ENCODE results near the gene PPP2R3B.

DNA sequence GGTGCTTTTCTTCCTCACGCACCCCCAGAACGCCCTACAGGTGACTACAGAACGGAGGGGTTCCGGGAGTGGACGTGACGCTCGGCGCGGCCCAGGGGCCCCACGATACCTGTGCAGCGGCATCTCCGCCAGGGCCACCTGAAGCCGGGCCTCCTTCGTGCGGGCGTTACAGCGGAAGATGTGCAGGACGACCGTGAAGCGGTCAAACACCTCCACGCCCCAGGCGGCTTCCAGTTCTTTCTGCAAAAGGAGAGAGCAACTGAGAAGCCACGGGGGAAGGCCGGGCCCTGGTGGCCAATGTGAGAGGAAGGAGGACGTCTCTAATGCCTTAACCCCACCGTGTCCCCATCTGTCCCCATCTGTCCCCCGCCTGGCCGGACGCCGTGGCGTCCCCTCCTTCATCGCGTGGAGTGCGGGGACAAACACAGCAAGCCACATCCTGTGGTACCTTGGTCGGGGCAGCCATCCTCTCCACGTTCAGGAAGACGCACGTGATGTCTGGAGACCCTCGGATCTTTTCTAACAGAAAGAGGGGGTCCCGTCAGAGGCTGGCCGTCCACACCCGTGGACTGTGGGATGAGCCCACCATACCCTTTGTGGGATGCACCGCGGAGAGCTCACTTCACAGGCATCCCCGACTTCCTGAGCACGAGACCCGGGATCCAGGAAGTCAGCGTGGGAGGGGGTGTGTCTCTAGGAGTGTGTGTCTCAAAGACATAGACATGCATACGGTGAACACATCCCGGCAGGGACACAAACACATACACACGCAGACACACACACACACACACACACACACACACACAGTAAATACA, 71.7 kb downstream of the PPP2R3B start:
- TF ChIP-seq, protein P1, sequence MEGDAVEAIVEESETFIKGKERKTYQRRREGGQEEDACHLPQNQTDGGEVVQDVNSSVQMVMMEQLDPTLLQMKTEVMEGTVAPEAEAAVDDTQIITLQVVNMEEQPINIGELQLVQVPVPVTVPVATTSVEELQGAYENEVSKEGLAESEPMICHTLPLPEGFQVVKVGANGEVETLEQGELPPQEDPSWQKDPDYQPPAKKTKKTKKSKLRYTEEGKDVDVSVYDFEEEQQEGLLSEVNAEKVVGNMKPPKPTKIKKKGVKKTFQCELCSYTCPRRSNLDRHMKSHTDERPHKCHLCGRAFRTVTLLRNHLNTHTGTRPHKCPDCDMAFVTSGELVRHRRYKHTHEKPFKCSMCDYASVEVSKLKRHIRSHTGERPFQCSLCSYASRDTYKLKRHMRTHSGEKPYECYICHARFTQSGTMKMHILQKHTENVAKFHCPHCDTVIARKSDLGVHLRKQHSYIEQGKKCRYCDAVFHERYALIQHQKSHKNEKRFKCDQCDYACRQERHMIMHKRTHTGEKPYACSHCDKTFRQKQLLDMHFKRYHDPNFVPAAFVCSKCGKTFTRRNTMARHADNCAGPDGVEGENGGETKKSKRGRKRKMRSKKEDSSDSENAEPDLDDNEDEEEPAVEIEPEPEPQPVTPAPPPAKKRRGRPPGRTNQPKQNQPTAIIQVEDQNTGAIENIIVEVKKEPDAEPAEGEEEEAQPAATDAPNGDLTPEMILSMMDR (optimal IDR thresholded peaks at IDR 0.05 in 1 of 3, IDR thresholded peaks at IDR 0.05 in 1 of 3, conservative IDR thresholded peaks at IDR 0.05 in 1 of 3; ENCODE audit: extremely low read depth in 1 of 3, insufficient read depth in 2 of 3, low read length in 3 of 3), result no peak
- no peak for TF ChIP-seq EZH2 (IDR thresholded peaks at IDR 0.05; ENCODE audit: low read length)
